EH (cell line): Measurements from ENCODE around the gene CAMK1.

ENCODE experiments used
- DNase-seq: peaks from one replicate; pipeline ENCODE4 v3.0.0-alpha.2; 2015; ENCODE audit warnings: low read depth

CAMK1 gene

DNA sequence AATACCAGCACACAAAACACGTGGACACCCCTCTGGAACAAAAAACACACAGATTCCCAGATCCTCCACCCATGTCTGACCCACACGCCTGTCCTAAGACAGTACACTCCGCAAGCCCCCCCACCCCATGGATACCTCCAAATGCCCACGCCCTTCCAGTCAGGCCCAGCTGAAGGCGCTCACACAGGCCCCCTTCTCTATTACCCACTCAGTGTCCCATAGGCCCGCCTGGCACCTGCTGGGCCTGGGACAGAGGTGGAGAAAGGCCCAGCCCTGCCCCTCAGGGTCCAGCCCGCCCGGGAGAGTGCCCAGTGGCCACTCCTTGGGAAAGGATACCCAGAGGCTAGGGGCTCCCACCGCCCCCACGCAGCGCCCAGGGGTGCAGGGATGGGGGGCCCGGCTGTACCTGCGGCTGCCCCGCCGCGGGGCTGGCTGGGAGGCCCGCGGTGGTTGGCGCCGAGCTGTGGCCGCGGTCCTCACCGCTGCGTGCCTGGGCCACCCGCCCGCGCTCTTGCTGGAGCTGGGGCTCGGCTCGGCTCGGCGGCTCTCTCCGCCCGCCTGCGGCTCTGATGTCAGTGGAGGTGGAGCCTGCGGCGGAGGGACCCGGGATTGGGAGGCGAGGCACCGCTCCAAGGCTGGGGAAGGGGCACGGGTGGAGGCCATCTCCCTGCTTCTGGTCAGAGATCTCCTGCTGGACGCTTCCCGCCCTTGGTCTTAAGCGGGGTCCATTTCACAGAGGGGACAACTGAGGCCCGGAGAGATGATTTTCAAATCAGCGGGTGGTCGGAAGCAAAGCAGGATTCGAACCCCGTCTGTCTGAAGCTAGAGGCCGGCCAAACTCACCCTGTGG lies at the start of gene CAMK1:
Gene CAMK1 (minus strand): TSS at position 522 of the 850 bp plus-strand sequence. CDS start 2,198 bp downstream, outside the sequence.
- peak; percentile 76 for DNase-seq

DNA sequence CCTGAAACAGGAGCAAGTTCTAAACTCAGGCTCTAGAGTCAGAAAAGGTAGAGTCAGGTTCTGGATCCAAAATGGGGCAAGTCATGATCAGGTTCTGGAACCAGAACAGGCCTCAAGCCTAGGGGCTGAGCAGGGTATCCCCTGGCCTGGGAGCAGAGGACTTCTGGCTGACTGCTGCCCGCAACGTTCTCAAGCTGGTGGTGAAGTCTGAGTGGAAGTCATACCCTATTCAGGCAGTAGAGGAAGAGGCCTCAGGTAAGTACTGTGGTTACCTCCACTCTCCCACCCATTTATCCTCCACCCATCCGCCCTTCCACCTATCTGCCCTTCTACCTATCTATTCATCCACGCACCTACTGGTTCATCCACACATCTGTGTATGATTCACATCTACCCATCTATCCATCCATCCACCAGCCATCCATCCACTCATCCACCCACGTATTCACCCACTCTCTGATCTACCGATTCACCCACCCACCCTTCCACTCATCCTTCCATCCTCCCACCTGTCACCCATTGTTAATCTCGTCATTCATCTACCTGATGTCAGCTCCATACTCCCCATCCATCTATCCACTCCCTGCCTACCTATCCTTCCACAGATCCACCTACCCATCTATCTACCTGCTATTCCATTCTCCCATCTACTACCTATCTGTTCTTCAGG lies 49.1 kb upstream of the CAMK1 start:
- no peak for DNase-seq

DNA sequence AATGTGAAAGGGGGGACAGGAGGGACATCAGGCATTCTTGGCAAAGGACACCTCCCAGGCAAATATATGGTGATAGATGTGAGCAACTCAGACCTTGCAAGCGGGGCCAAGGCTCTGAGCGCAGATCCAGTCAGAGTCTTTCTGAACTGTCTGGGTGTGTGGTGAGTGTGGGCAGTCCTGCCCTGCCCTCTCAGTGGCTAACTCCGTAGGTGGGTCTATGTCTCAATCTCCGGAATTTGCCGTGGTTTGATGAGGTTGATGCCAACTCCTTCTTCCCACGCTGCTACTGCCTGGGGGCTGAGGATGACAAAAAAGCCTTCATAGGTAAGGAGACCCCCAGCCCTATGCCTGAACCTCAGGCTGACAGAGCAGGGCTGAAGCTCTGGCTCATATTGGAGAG lies 47.7 kb upstream of the CAMK1 start:
- DNase-seq = no peak

GRCh38 chr3:9815986-9816385 lies 46.2 kb upstream of the CAMK1 start:
- DNase-seq = no peak

- no peak for DNase-seq
Measured at GRCh38 chr3:9812870-9813483, 43.2 kb upstream of the CAMK1 start.

- DNase-seq = peak; percentile 15
Measured at GRCh38 chr3:9810846-9811245, 41.1 kb upstream of the CAMK1 start.

GRCh38 chr3:9810433-9810770 lies 40.7 kb upstream of the CAMK1 start:
- DNase-seq = no peak

DNA sequence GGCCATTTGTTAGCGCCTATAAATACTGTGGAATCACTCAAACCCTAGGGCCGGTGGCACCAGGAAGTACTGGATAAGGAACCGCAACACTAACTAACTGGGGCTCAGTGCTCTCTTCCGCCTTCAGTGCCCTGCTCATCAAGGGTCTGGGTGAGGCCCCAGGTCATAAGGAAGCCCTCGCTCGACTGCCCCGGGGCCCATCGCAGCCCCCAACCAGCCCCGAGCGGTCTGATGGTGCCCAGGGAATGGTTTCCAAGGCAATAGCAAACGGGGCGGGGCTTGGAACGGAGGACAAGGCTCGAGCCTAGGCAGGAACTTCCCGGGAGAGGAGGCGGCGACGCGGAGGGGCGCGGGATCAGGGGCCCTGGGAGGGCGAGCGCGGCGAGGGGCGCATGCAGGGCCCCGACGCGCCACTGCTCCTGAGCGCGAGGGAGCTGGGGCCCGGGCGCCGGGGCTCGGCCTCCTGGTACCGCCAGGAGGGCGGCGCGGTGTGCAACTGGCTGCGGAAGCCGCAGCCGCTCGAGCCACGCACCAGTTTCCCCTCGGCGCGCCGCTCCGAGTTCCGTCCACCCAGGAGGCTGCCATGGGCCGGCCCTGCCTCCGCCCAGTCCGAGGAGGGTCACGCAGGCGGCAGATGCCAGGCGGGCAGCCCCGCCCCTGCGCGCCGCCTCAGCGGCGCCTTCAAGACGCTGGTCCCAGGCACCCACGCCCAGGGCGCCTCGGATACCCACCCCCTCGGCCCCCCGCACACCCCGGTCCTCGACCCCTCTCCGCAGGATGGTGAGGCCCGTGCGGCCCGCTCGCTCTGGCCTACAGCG lies 40.1 kb upstream of the CAMK1 start, which contains the start of gene TTLL3:
Gene TTLL3 (plus strand): TSS at position 648 of the 818 bp plus-strand sequence. CDS start 400 bp downstream, outside the sequence.
- peak; percentile 76 for DNase-seq

DNA sequence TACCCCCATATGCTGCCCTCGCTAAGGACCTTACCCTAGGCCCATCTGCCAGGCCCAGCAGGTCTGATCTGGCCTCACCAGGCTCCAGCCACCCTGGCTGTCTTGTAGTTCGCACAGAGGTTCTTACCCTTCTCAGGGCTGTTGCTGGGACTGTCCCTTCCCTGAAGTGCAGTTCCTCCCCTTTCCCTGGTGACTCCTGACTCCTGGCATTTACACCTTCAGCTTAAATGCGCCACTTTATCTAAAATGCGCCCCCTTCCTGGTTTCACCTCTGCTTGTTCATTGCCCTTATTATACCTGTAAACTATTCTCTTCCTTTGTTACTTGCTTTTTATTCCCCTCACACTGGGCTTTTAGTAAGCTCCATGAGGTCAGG lies 39.5 kb upstream of the CAMK1 start:
- DNase-seq = no peak

DNA sequence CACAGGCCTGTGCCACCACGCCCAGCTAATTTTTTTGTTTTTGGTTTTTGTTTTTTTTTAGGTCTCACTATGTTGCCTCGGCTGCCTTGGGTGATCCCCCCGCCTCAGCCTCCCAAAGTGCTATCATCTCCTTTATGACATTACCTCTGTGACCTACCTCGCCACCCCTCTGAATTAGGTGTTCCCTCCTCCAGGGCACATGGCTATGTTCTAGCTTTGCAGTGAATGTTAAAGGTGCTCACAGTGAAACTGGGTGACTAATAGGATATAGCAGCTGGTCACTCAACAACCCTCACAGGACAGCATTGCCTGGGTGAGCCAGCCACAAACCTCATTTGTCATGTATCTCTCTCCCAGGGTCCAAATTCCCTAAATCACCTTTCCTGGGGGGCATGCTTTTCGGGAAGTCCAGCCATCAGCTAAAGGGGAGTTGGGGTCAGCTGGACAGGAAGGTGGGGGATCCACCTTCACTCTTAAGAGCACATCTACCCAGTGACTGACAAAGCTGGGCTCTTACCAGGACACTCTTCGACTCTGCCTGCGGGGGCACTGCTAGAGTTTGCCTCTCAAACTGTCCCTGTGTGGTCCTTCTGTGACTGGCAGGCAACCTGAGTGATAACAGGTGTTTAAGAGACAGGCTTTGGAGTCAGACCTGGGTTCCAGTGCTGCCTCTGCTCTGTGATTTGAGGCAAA lies 38.7 kb upstream of the CAMK1 start:
- DNase-seq = peak; percentile 36

- no peak for DNase-seq
Measured at GRCh38 chr3:9807981-9808344, 38.2 kb upstream of the CAMK1 start.

- DNase-seq = no peak
Measured at GRCh38 chr3:9806688-9807589, 37.2 kb upstream of the CAMK1 start.

DNA sequence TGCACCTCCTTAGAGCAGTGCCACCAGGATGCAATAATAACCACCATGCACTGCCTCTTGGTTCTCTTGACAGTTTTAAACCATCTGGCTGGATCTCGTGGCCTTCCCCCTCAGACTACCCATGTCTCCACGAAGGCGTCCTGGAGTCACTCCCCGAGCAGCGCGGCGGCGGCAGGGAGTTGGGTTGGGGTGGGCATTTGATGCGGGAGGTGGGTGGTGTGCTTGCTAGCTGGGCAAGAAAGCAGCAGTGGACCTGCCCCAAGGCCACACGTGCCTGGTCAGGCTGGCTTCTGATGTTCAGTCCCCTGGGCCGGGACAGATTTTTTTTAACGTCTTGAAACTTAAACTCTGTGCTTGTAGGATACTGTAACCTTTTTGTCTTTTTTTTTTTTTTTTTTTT lies 36.4 kb upstream of the CAMK1 start:
- DNase-seq = no peak

- DNase-seq = no peak
Measured at GRCh38 chr3:9804996-9805395, 35.2 kb upstream of the CAMK1 start.

- no peak for DNase-seq
Measured at GRCh38 chr3:9803494-9803893, 33.7 kb upstream of the CAMK1 start.

- no peak for DNase-seq
Measured at GRCh38 chr3:9800529-9800928, 30.8 kb upstream of the CAMK1 start.

DNA sequence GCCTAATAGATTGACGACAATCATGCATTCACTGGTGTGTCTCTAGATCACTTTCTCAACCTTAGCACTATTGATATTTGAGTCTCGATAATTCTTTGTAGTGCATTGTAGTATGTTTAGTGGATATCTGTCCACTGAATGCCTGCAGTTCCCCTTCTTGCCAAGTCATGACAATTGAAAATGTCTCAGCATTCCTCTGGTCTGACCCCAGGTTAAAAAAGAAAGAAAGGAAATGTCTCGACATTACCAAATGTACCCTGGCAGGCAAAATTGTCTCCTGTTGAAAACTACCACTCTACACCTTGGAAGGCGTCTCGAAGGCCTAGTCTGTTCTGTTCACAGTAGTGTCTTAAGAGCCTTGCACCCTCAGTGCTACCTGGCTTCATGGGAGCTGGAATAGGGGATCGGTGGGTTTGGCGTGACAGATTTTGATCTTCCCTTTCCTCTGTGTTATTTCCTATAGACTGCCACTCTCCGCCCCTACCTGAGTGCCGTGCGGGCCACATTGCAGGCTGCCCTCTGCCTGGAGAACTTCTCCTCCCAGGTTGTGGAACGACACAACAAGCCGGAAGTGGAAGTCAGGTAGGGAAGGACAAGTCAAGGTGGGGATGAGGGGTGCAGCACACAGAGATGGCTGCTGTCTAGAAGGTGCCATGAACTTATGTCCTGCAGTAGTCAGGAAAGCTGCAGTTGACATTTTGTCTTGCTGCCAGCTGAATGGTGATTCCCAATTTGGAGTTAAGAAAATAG lies 27.6 kb upstream of the CAMK1 start:
- no peak for DNase-seq

DNA sequence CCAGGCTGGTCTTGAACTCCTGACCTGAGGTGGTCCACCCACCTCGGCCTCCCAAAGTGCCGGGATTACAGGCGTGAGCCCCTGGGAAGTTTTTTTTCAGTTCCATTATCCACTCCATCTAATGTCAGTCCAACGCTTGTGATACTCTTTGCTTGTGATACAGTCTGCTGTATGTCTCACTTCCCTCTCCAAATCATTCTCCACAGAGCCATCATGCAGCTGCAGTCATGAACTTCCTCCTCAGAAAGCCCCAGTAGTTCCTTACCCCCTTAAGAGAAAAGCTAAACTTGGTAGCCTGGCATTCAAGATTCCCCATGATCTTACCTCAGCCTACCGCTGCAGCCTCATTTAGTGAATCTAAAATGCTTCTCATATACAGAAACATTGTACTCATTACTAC lies 25.5 kb upstream of the CAMK1 start:
- DNase-seq = no peak

DNA sequence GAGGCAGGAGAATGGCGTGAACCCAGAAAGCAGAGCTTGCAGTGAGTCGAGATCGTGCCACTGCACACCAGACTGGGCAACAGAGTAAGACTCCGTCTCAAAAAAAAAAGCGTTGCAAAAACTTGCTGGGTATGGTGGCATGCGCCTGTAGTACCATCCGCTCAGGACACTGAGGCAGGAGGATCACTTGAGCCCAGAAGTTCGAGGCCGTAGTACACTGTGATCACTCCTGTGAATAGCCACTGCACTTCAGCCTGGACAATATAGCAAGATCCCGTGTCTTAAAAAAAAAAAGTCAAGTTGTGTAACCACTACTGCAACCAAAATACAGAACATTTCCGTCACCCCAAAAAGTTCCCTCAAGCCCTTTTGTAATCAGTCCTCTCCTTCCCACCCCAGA lies 24.7 kb upstream of the CAMK1 start:
- no peak for DNase-seq
